OCI-LY3 (cell line): ENCODE measurements around the gene PPP5C.

Experiments
- CTCF ChIP-seq: fragments of 200-600, 300-600 bp; sonication (generic); IDR thresholded peaks from 2 replicates; pipeline ENCODE4 v1.5.1; 2014; ENCODE audit warnings: antibody characterized with exemption, low read length, low read depth
- EZH2phosphoT487 ChIP-seq: fragments of 200-600 bp; shearing (Covaris generic); IDR thresholded peaks from 2 replicates; pipeline ENCODE4 v1.6.1; 2018; ENCODE audit warnings: antibody characterized with exemption, mixed run types, low read depth

- no peak for TF ChIP-seq CTCF
- TF ChIP-seq EZH2phosphoT487: no peak
Observed at GRCh38 chr19:46385636-46386035, 38.7 kb downstream of the PPP5C start.
